HepG2 (cell line): Measurements from ENCODE around the gene HJURP.

ENCODE experiments used
- FOSL1 ChIP-seq: sonication (generic); formaldehyde crosslinking; IDR thresholded peaks from 2 replicates; pipeline ENCODE4 v1.9.0; 2021; ENCODE audit warnings: missing genetic modification reagents, borderline replicate concordance
- TF ChIP-seq, protein P1 (sequence below): sonication (generic); formaldehyde crosslinking; IDR thresholded peaks from 2 replicates; pipeline ENCODE4 v1.4.0; 2020; ENCODE audit warnings: low read depth, missing genetic modification reagents
- TF ChIP-seq, protein P2 (sequence below): IDR thresholded peaks from 2 replicates; pipeline ENCODE4 v1.6.1; 2012; ENCODE audit warnings: inconsistent platforms

DNA sequence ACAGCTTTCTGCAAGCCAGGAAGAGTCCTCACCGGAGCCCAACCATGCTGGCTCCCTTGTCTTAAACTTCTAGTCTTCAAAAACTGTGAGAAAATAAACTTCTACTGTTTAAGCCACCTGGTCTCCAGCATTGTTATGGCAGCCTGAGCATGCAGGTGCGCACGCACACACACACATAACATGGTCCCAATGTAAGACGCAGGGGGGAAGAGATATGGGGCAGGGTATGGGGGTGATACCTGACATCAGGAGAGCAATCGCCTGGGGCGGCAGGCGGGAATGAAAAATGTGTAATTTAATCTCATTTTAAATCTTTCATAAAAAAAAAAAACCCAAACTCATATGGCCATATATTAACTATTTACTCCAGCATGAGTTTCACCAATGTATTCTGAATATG lies 18.0 kb downstream of the HJURP start:
- no peak for TF ChIP-seq FOSL1
- TF ChIP-seq, protein P1, sequence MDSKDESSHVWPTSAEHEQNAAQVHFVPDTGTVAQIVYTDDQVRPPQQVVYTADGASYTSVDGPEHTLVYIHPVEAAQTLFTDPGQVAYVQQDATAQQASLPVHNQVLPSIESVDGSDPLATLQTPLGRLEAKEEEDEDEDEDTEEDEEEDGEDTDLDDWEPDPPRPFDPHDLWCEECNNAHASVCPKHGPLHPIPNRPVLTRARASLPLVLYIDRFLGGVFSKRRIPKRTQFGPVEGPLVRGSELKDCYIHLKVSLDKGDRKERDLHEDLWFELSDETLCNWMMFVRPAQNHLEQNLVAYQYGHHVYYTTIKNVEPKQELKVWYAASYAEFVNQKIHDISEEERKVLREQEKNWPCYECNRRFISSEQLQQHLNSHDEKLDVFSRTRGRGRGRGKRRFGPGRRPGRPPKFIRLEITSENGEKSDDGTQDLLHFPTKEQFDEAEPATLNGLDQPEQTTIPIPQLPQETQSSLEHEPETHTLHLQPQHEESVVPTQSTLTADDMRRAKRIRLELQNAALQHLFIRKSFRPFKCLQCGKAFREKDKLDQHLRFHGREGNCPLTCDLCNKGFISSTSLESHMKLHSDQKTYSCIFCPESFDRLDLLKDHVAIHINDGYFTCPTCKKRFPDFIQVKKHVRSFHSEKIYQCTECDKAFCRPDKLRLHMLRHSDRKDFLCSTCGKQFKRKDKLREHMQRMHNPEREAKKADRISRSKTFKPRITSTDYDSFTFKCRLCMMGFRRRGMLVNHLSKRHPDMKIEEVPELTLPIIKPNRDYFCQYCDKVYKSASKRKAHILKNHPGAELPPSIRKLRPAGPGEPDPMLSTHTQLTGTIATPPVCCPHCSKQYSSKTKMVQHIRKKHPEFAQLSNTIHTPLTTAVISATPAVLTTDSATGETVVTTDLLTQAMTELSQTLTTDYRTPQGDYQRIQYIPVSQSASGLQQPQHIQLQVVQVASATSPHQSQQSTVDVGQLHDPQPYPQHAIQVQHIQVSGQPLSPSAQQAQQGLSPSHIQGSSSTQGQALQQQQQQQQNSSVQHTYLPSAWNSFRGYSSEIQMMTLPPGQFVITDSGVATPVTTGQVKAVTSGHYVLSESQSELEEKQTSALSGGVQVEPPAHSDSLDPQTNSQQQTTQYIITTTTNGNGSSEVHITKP (CRISPR knock-in tag) = no peak
- TF ChIP-seq, protein P2, sequence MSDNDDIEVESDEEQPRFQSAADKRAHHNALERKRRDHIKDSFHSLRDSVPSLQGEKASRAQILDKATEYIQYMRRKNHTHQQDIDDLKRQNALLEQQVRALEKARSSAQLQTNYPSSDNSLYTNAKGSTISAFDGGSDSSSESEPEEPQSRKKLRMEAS = no peak
